HL-60 (cell line): Measurements from ENCODE around the gene CRYZL1.

Experiments used
- CTCF ChIP-seq: IDR thresholded peaks from one replicate; pipeline ENCODE4 v1.5.1; 2011; ENCODE audit warnings: low read length, control low read depth, inconsistent platforms; ENCODE audit not compliant: insufficient read depth
- TF ChIP-seq, protein P1 (sequence below): IDR thresholded peaks from 2 replicates; pipeline ENCODE4 v1.6.1; 2012; ENCODE audit warnings: low read depth; ENCODE audit not compliant: insufficient replicate concordance

DNA sequence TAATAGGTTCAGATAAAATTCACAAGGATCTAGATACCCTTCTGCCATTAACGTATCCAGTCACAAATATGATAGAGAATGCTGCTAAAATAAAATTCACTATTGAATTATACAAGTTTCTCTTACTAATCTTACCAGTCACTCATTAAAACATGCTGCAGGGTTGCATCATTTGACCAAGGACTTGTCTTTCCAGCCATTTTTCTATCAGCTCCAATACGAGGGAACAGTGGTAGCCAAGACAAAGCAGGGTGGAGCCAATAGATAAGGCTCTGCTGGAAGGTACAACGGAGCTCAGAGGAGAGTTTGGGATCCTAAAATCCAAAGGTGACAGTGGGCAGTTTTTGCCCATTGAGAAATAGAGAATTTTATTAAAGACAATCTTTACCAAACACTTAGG lies 57.1 kb downstream of the CRYZL1 start:
- TF ChIP-seq, protein P1, sequence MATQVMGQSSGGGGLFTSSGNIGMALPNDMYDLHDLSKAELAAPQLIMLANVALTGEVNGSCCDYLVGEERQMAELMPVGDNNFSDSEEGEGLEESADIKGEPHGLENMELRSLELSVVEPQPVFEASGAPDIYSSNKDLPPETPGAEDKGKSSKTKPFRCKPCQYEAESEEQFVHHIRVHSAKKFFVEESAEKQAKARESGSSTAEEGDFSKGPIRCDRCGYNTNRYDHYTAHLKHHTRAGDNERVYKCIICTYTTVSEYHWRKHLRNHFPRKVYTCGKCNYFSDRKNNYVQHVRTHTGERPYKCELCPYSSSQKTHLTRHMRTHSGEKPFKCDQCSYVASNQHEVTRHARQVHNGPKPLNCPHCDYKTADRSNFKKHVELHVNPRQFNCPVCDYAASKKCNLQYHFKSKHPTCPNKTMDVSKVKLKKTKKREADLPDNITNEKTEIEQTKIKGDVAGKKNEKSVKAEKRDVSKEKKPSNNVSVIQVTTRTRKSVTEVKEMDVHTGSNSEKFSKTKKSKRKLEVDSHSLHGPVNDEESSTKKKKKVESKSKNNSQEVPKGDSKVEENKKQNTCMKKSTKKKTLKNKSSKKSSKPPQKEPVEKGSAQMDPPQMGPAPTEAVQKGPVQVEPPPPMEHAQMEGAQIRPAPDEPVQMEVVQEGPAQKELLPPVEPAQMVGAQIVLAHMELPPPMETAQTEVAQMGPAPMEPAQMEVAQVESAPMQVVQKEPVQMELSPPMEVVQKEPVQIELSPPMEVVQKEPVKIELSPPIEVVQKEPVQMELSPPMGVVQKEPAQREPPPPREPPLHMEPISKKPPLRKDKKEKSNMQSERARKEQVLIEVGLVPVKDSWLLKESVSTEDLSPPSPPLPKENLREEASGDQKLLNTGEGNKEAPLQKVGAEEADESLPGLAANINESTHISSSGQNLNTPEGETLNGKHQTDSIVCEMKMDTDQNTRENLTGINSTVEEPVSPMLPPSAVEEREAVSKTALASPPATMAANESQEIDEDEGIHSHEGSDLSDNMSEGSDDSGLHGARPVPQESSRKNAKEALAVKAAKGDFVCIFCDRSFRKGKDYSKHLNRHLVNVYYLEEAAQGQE, result no peak
- no peak for TF ChIP-seq CTCF
